OCI-M1 (cell line): Measurements from ENCODE around the gene M6PR.
A peak's percentile ranks its signal among the peaks of the same experiment; 100 is the strongest.
"Not testable (repeated sequence)": the region's sequence is repeated elsewhere in the genome, so short reads cannot be mapped to it uniquely, and the experiment has no call there.

ENCODE experiments used
- DNase-seq: peaks from one replicate; lab custom pipeline; 2025; lab: John Stamatoyannopoulos, UW

The M6PR gene

GRCh38 chr12:8950702-8951478, 1.4 kb upstream of the M6PR start:
- DNase-seq: peak; percentile 85

GRCh38 chr12:8950221-8950527, 729 bp upstream of the M6PR start:
- DNase-seq: no peak

DNA sequence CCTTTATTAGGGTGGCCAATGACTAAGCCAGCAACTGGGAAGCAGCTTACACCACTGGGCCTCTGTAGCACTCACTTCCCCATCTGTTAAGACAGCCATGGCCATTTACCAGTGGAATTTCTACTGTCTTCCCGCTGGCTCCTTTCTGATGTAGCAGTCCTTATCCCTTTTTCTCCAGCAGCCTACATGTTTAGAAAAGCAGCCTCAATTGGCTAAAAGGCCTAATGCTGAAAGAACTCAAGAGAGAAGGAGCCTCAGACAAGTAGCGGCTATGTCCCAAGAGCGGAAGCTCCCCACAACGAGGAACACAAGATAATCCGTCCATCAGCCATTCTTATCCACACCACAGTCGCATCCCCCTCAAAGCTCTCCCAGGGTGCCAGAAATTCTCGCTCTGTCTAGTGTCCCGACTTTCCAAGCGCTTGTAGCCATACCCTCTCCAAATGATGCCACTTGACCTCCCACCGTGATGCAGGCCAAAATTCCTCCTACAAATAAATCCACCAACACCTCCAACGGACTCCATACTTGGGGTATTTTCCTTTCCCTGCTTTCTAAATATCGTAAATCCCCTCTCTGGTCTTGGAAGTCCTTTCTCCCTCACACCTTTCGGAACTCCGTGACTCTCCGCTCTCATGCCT, 624 bp downstream of the M6PR start:
- peak; percentile 70 for DNase-seq

- peak; percentile 26 for DNase-seq
These were observed 1.7 kb downstream of the M6PR start for GRCh38 chr12:8947737-8948136.

DNA sequence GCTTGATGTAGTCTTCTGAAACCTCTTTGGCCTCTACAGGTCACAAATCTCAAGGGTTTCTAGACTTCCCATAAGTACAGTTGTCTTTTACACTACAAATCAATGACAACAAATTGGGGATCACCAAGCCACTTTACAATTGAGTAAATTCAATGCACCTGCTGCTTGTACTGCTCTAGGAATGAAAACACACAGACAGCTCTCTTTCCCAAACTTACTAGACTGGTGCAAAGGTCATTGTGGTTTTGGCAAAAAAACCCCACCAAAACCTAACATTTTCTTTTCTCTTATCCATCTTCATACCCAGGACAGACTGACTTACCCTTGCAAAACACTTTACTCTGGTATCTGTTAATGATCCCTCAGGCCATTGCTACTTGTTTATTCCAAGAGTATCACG, 2.7 kb downstream of the M6PR start:
- DNase-seq: no peak

GRCh38 chr12:8943565-8944186, 5.8 kb downstream of the M6PR start:
- no peak for DNase-seq

DNA sequence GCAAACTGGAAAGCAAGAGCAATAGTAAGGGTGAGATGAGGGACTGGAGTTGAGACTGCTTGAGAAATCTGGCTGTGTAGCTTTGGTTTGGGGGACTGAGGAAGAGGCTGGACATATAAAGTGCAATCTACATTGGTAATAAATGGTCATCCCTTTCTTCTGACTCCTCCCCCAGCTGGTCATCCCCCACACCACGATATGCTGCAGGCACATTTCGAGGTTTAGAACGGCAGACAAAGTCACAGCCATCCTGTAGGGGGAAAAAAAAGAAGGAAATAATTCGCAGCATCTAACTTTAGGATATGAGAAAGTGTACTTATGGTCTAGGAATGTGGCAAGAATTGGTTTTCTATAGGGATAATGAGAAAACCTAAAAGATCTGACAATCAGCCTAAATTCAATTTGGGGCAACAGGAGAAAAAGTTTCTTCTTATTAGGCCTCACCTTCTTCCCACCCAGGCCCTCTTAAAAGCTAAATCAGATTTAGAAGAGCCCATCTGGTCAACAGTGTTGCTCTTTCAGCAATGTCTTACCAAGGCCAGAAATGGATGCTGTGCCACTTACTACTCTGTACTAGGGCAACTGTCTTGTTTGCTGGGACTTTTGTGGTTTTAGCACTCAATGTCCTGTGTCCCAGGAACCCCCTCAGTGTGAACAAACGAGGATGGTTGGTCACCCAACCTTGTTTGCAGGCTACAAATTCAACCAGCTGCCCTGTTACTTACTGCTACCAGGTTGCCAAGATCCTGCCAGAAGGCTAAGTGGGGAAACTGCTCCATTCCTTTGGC, 7.6 kb downstream of the M6PR start:
- no peak for DNase-seq

DNA sequence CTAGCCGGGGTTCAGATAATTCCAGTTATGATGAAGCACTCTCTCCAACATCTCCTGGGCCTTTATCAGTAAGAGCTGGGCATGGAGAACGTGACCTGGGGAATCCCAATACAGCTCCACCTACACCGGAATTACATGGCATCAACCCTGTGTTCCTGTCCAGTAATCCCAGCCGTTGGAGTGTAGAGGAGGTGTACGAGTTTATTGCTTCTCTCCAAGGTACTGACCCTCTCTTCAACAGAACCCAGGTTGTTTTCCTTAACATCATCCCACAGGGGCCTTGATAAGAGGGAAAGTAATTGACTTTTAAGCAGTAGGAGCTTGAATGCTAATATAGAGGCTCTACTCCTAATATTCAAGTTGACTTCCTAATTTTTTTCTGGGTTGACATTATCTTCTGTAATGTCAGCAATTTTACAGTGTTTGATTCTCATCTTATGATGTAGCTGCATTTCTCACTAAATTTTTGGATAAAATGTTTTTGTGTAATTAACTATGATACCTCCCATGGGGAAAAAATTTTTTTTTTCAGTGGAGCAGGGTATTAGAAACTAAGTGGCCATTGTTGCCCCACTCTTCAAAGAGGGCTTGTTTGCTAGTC, 11.5 kb downstream of the M6PR start:
- DNase-seq: not testable (repeated sequence)

DNA sequence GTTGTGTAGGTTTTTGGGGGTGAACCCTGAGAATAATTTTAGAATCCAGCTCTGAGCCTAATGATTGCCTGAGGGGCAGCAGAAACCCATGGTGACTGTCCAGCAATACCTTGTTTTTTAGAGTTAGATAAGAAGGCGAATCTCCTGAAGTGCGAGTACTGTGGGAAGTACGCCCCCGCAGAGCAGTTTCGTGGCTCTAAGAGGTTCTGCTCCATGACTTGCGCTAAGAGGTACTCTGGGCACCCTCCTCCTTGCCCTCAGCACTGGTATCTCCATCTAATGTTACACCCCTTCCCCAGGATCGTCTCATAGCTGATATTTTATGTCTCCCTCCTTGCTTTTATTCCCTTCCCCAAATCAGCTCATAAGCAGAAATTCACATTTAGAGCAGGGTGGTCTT, 12.7 kb downstream of the M6PR start:
- no peak for DNase-seq

GRCh38 chr12:8934080-8934479, 15.4 kb downstream of the M6PR start:
- not testable (repeated sequence) for DNase-seq

- not testable (repeated sequence) for DNase-seq
These were observed 17.0 kb downstream of the M6PR start for GRCh38 chr12:8932464-8932863.

DNA sequence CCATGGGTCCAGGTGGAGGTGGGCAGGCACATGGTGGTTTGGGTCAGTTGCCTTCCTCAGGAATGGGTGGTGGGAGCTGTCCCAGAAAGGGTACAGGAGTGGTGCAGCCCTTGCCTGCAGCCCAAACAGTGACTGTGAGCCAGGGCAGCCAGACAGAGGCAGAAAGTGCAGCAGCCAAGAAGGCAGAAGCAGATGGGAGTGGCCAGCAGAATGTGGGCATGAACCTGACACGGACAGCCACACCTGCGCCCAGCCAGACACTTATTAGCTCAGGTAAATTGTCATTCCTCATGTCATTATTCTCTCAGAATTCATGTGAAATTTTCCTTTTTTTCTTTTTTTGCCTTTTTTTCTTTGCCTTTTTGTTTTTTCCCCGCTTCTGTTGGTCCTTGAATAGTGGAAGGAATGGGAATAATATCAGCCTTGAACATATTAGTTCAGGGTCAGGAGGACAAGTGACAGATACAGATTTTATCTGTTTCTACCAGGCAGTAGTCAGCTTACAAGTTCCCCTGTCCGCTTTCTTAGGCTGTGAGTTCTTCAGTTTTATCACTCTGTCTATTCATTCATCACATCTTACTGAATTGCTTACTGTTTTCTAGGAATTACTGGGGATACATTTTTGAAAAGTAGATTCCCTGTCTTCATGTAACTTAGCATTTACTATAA, 18.7 kb downstream of the M6PR start:
- not testable (repeated sequence) for DNase-seq

DNA sequence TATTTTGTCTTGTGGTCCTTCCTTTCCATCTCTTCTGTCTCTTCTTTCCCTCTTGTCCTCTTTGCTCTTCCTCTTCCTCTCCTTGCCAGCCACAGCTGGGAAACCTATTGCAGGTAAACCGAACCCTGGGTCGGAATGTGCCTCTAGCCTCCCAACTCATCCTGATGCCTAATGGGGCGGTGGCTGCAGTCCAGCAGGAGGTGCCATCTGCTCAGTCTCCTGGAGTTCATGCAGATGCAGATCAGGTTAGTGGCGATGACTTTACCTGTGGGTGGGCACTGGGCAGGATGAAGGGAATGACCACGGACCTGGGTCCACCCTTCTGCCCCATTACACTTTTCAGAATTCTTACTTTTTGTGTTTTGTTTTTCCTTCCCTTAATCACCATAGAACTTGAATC, 26.9 kb downstream of the M6PR start:
- no peak for DNase-seq

- DNase-seq: not testable (repeated sequence)
These were observed 29.8 kb downstream of the M6PR start for GRCh38 chr12:8919643-8920042.

- DNase-seq: no peak
These were observed 31.7 kb downstream of the M6PR start for GRCh38 chr12:8917751-8918150.

GRCh38 chr12:8917031-8917430, 32.4 kb downstream of the M6PR start:
- no peak for DNase-seq

DNA sequence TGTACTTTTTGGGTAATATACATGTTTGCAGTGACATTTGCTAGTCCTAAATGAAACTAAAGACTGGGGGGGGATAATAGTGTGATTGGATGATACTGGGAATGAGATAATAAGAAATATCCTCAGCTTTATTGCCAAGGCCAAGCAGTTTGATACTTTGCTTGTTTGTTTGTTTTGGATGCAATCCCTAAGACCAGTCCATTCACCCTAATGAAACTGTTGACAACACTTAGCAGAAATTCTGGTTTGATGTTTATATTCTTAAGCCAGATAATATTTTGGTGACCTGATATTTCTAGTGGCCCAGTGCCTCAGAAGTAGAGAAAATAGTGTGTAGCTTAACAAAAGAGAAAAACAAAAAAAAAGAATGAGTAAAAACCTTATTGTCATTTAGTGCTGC, 33.3 kb downstream of the M6PR start:
- no peak for DNase-seq

GRCh38 chr12:8914716-8915526, 34.5 kb downstream of the M6PR start:
- peak; percentile 68 for DNase-seq

- peak; percentile 80 for DNase-seq
These were observed 35.3 kb downstream of the M6PR start, which contains the start of gene PHC1 for GRCh38 chr12:8914033-8914715. Gene PHC1 (plus strand): TSS chr12:8914509. CDS start chr12:8917678, 3,169 bp downstream.

DNA sequence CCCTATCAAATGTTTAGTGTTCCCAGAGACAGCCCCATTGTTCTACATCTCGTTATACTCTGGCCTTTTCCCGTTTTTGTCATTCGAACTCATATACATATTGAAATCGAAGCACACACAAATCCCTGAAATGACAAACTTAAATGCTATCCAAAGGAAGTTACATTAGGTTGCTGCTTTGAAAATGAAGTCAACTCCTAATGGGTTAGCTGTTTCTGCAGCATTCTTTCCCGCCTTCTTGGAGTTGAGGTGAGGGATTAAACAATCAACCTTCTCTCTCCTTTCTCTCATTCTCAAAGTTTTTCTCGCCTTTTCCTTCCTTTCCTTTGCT, 35.8 kb downstream of the M6PR start:
- DNase-seq: no peak
